NCI-H146 treated with DMSO at 0.1 percent for 48 hours (cell line): ENCODE data around the gene CALHM2.
A peak's percentile ranks its signal among the peaks of the same experiment; 100 is the strongest.

Experiments
- DNase-seq: peaks from one replicate; lab custom pipeline; 2025; ENCODE audit not compliant: unreplicated experiment; lab: John Stamatoyannopoulos, UW

CALHM2 gene

GRCh38 chr10:103476046-103476768, 24.0 kb upstream of the CALHM2 start:
- DNase-seq = no peak

GRCh38 chr10:103475437-103475836, 23.3 kb upstream of the CALHM2 start:
- no peak for DNase-seq

GRCh38 chr10:103474077-103474476, 21.9 kb upstream of the CALHM2 start:
- no peak for DNase-seq

- no peak for DNase-seq
Observed at GRCh38 chr10:103473261-103473671, 21.1 kb upstream of the CALHM2 start.

GRCh38 chr10:103472005-103472404, 19.8 kb upstream of the CALHM2 start:
- no peak for DNase-seq

- DNase-seq = no peak
Observed at GRCh38 chr10:103470761-103471653, 18.8 kb upstream of the CALHM2 start.

- DNase-seq = no peak
Observed at GRCh38 chr10:103469201-103469600, 17.0 kb upstream of the CALHM2 start.

GRCh38 chr10:103467406-103467805, 15.2 kb upstream of the CALHM2 start:
- no peak for DNase-seq

- DNase-seq = no peak
Observed at GRCh38 chr10:103466734-103467133, 14.6 kb upstream of the CALHM2 start.

- no peak for DNase-seq
Observed at GRCh38 chr10:103465411-103466179, 13.4 kb upstream of the CALHM2 start.

- DNase-seq = no peak
Observed at GRCh38 chr10:103463499-103463898, 11.3 kb upstream of the CALHM2 start.

- no peak for DNase-seq
Observed at GRCh38 chr10:103459615-103460014, 7.4 kb upstream of the CALHM2 start.

GRCh38 chr10:103458720-103459119, 6.5 kb upstream of the CALHM2 start, which contains the start of gene CALHM1:
Gene CALHM1 (minus strand): TSS chr10:103458900. CDS start chr10:103458751, 149 bp downstream.
- DNase-seq = peak; percentile 66

- no peak for DNase-seq
Observed at GRCh38 chr10:103457896-103458583, 5.9 kb upstream of the CALHM2 start.

GRCh38 chr10:103457176-103457712, 5.1 kb upstream of the CALHM2 start:
- DNase-seq = no peak

- no peak for DNase-seq
Observed at GRCh38 chr10:103456074-103456660, 4.0 kb upstream of the CALHM2 start.

- no peak for DNase-seq
Observed at GRCh38 chr10:103455235-103455634, 3.1 kb upstream of the CALHM2 start.

GRCh38 chr10:103454026-103454425, 1.9 kb upstream of the CALHM2 start:
- no peak for DNase-seq

GRCh38 chr10:103452506-103453230, 498 bp upstream of the CALHM2 start:
- DNase-seq = no peak
